Stimulated activated CD8-positive, alpha-beta memory T cell treated with anti-CD3 and anti-CD28 coated beads, Interleukin-2, amount 100 ng/mL, for 1 hour (primary cell): ENCODE results near the gene HADH.
"Not testable (repeated sequence)": the region's sequence is repeated elsewhere in the genome, so short reads cannot be mapped to it uniquely, and the experiment has no call there.

Experiments used
- DNase-seq, 2 donors: peaks; one replicate each; pipeline ENCODE4 v3.0.0-alpha.2; 2020; ENCODE audit warnings: low read depth in 2 of 2

HADH gene

DNA sequence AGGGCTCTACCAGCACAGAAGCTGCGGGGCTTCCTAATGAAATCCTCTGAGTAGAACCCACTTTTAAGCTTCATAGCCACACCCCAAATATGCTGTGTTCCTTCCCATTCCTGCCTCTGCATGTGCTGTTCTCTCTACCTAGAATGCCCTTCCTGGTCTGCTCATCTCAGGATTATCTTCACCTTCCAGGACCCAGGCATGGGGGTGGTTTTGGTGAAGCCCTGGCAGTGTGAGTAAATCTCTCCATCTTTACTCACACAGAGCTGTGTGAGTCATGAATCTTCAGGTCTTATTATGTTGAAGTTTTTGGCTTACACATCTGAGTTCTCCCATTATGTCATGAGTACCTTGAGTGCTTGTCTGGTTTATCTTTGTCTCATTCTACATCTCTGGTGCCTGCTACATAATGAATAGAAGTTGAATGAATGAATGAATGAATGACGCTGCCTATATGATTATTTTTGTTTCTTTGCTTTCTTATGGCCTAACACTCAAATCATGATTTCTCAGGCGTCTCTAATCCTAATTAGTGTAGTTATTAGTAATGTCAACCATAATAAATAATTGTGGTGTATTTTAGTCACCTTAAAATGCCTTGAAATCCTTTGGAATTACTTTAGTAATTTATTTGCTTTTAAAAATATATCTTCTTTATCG is 41.9 kb downstream of the HADH start:
- no peak for DNase-seq

GRCh38 chr4:108033348-108033747 is 43.7 kb downstream of the HADH start:
- no peak for DNase-seq

- DNase-seq = no peak
These were observed 44.9 kb downstream of the HADH start for GRCh38 chr4:108034565-108034964.

- no peak for DNase-seq
These were observed 46.0 kb downstream of the HADH start for GRCh38 chr4:108035691-108036090.

DNA sequence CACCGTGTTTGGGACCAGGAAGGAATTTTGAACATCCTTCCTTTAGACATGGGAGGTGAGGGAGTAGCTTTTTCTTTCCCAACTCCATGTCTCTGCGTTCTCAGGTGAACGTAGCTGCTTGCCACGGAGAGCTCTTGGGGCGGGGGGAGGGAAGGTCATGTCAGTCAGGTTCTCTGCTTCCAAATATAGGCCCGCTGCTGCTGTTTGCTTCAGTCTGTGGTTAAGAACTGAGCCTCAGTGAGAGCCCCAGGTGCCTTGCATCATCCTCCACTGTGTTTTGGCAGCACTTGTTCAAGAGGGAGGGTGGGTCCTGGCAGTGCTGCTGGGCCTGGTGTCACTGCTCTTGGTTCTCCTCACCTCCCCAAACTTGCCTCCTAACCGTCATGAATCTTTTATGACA is 46.5 kb downstream of the HADH start:
- peak in 1 of 2 donors; percentile 24 for DNase-seq

DNA sequence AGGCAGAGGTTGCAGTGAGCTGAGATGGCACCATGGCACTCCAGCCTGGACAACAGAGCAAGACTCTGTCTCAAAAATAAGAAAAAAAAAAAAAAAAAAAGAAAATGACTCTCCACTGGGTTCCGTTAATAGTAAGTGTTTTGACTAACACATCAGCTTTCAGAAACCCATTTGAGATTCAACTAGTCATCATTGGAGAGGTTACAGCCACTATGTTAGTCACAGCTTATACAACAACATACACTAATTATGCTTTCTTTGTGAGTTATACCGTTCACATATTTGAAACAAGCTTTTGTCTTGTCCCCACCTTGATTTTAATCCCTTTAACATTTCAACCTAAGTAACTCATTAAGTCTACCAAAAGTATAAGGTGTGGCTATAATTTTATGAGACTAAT is 48.2 kb downstream of the HADH start:
- no peak for DNase-seq

DNA sequence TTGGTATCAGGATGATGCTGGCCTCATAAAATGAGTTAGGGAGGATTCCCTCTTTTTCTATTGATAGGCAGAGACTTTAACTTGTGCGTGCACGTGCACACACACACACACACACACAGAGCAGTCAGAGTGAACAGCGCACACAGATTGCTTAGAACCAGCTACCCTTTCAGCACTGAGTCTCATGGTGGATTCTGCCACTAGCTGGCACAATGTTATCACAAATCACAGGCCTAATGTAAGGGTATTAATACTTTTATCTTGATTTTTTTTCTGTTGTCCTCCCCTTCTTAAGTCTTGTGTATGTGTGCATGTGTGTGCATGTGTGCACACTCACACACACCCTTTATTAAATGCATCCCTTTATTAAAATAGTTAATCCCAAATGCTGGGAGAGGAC is 53.2 kb downstream of the HADH start:
- DNase-seq = no peak

GRCh38 chr4:108043526-108043925 is 53.8 kb downstream of the HADH start:
- DNase-seq = no peak

DNA sequence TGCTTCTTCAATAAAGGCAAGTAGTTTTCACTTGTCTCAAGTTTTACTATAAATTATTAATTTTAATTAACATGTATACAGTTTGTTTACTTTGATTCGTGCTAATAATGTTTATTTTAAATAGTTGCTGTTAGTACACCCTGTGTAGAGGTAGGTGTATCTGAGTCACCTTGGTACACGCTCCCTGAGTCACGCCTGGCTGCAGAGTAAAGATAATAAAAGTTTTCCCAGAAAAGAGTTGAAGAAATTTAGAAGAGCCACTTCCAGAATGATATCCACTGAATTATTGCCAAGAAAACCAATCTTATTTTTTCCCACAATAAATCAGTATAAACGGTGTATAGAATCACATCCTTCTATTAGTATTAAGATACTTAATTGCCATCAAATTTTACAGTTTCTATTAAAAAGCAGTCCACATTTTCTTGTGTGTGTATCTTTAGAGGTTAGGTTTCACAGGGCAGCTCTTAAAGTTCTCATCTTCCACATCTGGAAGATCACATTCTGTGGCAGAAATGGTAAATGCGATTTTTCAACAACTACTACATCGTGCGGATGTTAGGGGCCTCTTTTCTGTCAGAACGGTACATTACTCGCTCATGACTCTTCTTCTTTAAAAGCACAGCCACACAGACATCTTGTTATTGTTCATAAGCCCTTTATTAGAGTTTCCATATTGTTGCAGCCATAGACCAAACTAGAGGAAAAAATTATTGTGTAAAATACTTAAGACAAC is 55.4 kb downstream of the HADH start:
- DNase-seq = no peak

GRCh38 chr4:108045687-108046024 is 56.0 kb downstream of the HADH start:
- no peak for DNase-seq

DNA sequence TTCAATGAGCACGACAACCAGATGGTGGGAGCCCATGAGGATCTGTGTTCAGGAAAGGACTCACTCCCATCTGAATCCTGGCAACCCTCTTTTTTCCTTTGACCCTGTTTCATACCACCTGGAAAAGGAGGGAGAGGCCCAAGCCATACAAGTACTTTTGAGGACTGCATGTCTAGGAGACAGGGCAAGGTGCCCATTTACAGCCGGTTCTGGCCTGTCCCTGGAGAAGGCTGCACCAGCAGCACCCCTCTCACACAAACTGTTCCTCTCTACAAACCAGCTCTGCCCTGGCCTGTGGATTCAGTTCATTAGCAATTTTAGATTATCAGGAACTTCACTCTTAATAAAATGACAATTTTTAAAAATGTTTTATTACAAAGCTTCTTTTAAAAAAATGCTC is 57.5 kb downstream of the HADH start:
- no peak for DNase-seq

GRCh38 chr4:108048157-108048556 is 58.5 kb downstream of the HADH start:
- DNase-seq = no peak

- DNase-seq = no peak
These were observed 59.3 kb downstream of the HADH start for GRCh38 chr4:108048997-108049396.

DNA sequence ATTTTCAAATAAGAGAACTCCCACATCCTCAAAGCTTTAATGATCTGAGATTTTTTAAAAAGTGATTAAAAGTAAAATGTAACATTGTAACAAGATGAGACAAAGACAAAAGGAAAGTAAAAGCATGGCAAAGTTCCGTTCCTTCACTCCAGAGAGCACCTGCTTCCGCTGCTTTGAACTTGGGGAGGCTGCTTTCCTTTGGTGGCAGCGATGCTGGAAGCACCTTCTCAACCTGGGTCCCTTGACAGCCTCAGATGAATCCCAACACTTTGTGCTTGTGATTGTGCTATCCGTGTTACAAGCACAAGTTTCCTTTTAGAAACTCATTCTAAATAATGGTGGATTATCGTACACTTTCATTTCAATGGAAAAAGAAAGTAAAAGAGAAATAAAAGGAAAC is 59.7 kb downstream of the HADH start:
- no peak for DNase-seq

DNA sequence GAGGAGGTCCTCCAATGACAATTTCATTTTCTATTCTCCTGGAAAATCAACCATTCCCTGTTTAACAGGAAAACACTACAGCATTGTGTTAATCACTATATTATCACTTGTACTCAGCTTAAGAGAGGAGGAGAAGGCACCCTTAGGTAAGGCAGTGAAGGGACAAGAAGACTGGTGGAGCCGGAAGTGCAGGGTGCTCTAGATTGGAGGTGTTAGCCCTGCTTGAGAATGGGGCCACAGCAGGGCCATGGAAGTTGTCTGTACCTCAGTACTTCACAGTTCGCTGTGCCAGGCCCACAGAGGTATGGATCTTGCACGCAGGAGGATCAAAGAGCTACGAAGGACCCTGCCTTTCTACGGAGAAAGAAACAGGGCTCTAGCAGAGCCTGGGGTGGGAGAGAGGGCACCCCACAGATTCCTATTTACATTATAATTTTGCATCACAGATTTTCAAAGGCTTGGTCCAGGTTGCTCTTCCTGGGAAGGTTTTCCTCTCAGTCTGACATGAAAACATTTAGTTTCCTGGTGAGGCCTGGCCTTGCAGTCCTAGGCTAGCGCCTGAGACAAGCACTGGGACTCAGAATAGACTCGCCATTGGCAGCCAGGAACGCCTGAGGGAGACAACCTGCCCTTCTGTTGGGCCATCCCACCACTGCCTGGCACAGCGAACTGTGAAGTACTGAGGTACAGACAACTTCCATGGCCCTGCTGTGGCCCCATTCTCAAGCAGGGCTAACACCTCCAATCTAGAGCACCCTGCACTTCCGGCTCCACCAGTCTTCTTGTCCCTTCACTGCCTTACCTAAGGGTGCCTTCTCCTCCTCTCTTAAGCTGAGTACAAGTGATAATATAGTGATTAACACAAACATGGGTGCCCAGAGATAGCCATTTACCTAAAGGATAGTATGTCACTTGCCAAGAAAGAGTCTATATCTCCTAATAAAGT is 60.8 kb downstream of the HADH start:
- DNase-seq = not testable (repeated sequence)

- no peak for DNase-seq
These were observed 61.7 kb downstream of the HADH start for GRCh38 chr4:108051343-108051742.

DNA sequence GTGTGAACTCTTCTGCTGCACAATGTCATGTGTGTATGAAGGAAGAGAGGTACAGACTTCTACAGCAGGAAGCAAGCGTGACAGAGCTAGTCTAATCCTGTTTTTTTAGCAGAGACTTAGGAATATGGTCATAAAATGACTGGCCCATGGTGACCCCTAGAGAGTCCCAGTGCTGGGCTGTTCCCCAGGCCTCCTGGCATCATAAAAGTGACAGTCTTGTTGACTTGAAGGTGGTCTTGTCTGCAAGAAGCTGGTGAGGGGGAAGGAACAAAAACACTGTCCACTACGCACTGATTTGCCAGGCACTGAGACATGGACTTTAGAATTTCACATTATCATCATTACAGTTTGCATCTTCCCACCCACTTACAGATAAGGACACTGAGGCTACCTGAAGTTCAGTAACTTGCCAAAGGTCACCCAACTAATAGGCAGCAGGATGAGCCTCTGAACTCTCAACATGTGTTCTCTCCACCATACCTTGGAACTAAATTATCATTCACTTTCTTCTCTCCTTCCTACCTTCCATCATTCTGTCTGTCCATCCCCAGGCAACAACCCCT is 63.0 kb downstream of the HADH start:
- DNase-seq = no peak

DNA sequence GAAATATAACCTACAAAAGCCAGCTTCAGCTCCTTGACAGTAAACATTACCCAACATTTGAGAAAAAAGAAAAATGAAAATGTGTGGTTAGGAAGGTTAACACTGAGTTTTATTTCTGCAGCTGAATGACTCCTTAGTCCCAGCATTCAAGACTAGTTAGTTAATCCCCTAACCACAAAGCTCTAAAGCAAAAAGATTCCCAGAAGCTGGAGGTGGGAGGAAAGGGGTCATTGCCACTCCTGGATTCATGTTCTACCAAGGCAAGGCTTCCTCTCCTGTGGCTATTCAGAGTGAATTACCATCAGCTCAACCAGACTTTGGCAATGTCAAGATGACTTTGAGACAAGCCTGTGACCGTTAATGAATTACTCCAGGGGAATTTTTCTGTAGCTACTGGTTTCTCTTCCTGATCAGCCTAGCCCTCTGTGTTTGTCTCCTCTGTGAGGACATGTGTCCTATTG is 63.6 kb downstream of the HADH start:
- no peak for DNase-seq

DNA sequence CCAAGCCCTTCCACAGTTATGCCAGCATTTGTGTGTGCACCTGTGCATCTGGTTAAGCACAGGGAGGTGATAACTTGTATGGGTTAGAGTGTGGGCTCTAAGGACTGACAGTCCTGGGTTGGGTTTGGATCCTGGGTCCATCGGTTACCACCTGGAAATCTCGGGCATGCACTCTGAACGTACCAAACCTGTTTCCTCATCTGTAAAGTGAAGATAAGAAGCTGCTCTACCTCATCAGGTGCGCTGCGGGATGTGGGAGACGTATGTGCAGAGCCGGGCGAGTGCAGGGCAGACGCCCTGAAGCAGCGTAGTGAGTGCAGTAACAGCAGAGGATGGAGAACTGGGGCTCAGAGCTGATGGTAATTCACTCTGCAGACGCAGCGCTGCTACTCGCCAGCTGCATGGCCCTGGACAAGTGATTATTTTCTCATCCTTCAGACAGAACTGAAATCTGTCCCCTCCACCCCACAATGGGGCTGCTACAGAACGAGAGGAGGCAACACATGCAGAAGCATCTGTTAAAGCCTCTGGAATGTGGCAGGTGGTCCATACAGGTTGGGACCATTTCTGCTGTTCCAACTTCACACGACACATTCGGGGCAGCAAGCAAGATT is 64.4 kb downstream of the HADH start:
- no peak for DNase-seq

GRCh38 chr4:108055787-108056186 is 66.1 kb downstream of the HADH start:
- no peak for DNase-seq

DNA sequence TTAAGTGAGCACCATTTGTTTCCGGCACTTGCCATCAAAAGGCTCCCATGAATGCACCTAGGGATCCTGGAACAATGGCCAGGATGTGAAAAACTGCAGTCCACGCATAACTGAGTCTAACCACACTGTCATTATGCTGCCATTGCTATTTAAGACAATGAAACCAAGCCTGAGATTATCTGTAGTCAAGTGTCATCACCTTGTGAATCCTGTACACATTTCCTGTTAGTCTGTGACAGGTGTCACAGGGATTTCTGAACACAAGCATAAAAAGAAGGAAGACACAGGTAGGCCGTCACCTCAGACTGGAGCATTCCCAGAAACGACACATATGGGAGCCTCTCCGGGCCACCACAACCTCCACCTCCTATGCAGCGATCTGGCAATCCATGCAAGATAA is 66.7 kb downstream of the HADH start:
- no peak for DNase-seq
